NCI-H345 treated with DMSO at 0.1 percent for 48 hours (cell line): Measurements from ENCODE around the gene UCN2.
"Not testable (repeated sequence)": the region's sequence is repeated elsewhere in the genome, so short reads cannot be mapped to it uniquely, and the experiment has no call there.

Source experiments
- DNase-seq: peaks from one replicate; lab custom pipeline; 2025; ENCODE audit not compliant: unreplicated experiment; lab: John Stamatoyannopoulos, UW

UCN2 gene

GRCh38 chr3:48543271-48543866 is 20.2 kb downstream of the UCN2 start:
- no peak for DNase-seq

DNA sequence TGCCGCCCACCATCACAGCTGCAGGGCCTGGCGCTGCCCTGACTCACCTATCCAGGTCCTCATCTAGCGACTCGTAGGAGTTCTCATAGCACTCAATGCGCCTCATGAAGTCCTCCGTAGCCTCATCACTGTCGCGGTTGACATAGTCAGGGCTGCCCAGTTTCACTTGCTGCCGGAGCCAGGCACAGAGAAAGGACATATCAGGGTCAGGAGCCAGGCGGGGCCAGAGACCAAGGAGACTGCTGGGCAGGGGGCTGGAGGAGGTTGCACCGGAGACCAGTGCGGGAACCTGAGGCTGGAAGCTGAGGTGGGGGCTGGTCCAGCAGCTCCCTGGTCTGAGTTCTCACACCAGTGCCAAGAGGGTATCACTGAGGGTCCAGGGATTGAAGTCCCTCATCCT is 25.1 kb downstream of the UCN2 start:
- no peak for DNase-seq

GRCh38 chr3:48536785-48537184 is 26.8 kb downstream of the UCN2 start:
- no peak for DNase-seq

GRCh38 chr3:48536116-48536515 is 27.5 kb downstream of the UCN2 start:
- no peak for DNase-seq

- no peak for DNase-seq
Observed at GRCh38 chr3:48535578-48535977, 28.0 kb downstream of the UCN2 start.

GRCh38 chr3:48532977-48533337 is 30.6 kb downstream of the UCN2 start:
- no peak for DNase-seq

GRCh38 chr3:48532271-48532976 is 31.2 kb downstream of the UCN2 start:
- no peak for DNase-seq

DNA sequence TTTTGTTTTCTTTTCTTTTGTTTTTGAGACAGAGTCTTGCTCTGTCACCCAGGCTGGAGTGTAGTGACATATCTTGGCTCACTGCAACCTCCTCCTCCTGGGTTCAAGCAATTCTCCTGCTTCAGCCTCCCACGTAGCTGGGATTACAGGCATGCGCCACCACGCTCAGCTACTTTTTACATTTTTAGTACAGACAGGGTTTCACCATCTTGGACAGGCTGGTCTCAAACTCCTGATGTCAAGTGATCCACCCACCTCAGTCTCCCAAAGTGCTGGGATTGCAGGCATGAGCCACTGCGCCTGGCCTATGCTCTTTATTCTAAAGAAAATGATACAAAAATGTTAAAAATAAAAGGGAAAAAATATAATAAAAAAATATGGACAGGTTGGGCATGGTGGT is 32.9 kb downstream of the UCN2 start:
- DNase-seq, result not testable (repeated sequence)

GRCh38 chr3:48528754-48529153 is 34.8 kb downstream of the UCN2 start:
- no peak for DNase-seq

- DNase-seq, result no peak
Observed at GRCh38 chr3:48528048-48528447, 35.5 kb downstream of the UCN2 start.

- DNase-seq, result no peak
Observed at GRCh38 chr3:48524970-48525369, 38.6 kb downstream of the UCN2 start.

- no peak for DNase-seq
Observed at GRCh38 chr3:48521635-48522034, 41.9 kb downstream of the UCN2 start.

DNA sequence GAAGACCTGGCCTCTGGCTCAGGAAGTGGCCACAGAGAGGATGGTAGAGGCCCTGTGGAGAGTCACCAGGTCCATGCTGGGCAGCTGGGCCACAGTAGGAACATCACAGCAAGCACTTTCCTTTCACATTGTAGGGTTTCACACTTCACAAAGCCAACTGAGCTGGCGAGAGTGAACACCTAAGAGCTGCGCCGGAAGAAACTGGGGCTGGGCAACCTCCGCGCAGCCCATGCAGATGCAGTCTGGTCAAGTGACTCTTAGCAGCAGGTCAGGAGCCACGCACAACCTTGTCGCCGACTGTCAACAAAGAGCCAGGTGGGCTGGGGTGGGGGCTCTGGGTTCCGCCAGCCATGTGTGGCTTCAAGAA is 44.3 kb downstream of the UCN2 start:
- no peak for DNase-seq

- no peak for DNase-seq
Observed at GRCh38 chr3:48518638-48519276, 44.8 kb downstream of the UCN2 start.

GRCh38 chr3:48518069-48518468 is 45.5 kb downstream of the UCN2 start:
- no peak for DNase-seq

GRCh38 chr3:48516571-48516970 is 47.0 kb downstream of the UCN2 start:
- DNase-seq, result no peak

DNA sequence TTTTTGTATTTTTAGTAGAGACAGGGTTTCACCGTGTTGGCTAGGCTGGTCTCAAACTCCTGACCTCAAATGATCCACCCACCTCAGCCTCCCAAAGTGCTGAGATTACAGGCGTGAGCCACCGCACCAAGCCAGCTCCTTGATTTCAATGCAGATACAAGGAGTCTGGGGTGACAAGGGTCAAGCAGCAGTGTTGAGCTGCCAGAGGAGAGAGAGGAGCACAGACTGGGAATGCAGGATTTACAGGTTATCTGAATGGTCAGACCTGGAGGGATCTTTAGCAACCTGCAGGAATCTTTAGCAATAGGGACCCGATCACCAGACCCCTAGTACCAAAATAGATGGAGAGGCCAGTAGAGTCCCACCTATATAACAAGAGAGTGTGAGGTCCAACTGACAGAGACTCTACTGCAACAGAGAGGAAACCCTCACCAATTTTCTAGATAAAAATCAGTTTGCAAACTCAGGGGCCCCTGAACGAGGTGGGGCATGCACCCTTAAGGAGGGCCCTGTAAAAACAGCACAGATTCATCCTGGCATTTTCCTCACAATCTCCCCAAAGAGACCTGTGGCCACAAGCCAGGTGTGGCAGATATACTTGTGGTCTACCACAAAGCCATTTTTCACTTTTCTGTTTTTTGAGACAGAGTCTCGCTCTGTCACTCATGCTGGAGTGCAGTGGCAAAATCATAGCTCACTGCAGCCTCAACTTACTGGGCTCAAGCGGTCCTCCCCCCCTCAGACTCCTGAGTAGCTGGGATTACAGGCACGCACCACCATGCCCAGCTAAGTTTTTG is 49.0 kb downstream of the UCN2 start:
- DNase-seq, result no peak
